ENCODE results near the gene YBX3.

GRCh38 chr12:10672231-10672868 is 50.8 kb downstream of the YBX3 start:
- TF ChIP-seq CTCF (conservative IDR thresholded peaks at IDR 0.05; ENCODE audit: low read depth, low read length) (no peak), EZH2 (IDR thresholded peaks at IDR 0.05; ENCODE audit: low read length, unreplicated experiment) (no peak), EZH2phosphoT487 (IDR thresholded peaks at IDR 0.05; ENCODE audit: borderline replicate concordance, low read length) (no peak)

Data from PC-3 (cell line).